ENCODE data around the gene HUNK. TPM values are rescaled to one million over a fixed set of nuclear protein-coding genes. Genes with fewer than 3 reads are reported as not detected.

Gene HUNK
- total RNA-seq, 1 experiment from 2014 or later, result not detected

GRCh38 chr21:32007456-32007855 lies 134.6 kb downstream of the HUNK start:
- CTCF ChIA-PET, result no interaction called here
- Histone ChIP-seq H3K9me3 (ENCODE audit: insufficient read depth, low read depth) (no peaks in the 10 kb centered on the region), H3K36me3 (ENCODE audit: low read depth) (no peaks in the 10 kb centered on the region), H3F3A (ENCODE audit: insufficient read depth, low read depth) (no peaks in the 10 kb centered on the region), H3K79me2 (ENCODE audit: low read depth) (no peaks in the 10 kb centered on the region), H3K4me1 (replicated peaks; ENCODE audit: insufficient read depth) (no peaks in the 10 kb centered on the region), H3K27ac (no peak overlapping the region), H2AFZ (no peak overlapping the region), H3K4me2 (no peak overlapping the region), H3K27me3 (ENCODE audit: insufficient read depth, low read depth) (peaks cover 3% of the 10 kb centered on the region; the same call in 1 of the 2 replicates), H3K4me3 (no peak overlapping the region), H3K9me2 (ENCODE audit: insufficient read depth) (no peaks in the 10 kb centered on the region), H4K20me1 (ENCODE audit: insufficient read depth) (no peaks in the 10 kb centered on the region)
- POLR2A ChIA-PET (ENCODE audit: unreplicated experiment), result no interaction called here
- TF ChIP-seq CTCF (conservative IDR thresholded peaks at IDR 0.05) (no peak), EZH2 (IDR thresholded peaks at IDR 0.05; ENCODE audit: low read depth) (no peak)
- BruUV-seq (replicated peaks), result no TSS peak
- DNase-seq, result no peak
- intact Hi-C loops (cut with micrococcal nuclease; ENCODE audit: unreplicated experiment), result no loop called here

GRCh38 chr21:32008714-32009113 lies 135.9 kb downstream of the HUNK start:
- no TSS peak for BruUV-seq (replicated peaks)

GRCh38 chr21:32009263-32009662 lies 136.4 kb downstream of the HUNK start:
- Histone ChIP-seq H3K27ac (no peak overlapping the region), H2AFZ (no peak overlapping the region), H3K4me2 (no peak overlapping the region), H3K9me3 (ENCODE audit: insufficient read depth, low read depth) (no peaks in the 10 kb centered on the region), H3K36me3 (ENCODE audit: low read depth) (no peaks in the 10 kb centered on the region), H3K9me2 (ENCODE audit: insufficient read depth) (no peaks in the 10 kb centered on the region), H4K20me1 (ENCODE audit: insufficient read depth) (no peaks in the 10 kb centered on the region), H3F3A (ENCODE audit: insufficient read depth, low read depth) (no peaks in the 10 kb centered on the region), H3K27me3 (ENCODE audit: insufficient read depth, low read depth) (peaks cover 3% of the 10 kb centered on the region; the same call in 1 of the 2 replicates), H3K4me3 (no peak overlapping the region), H3K4me1 (replicated peaks; ENCODE audit: insufficient read depth) (no peaks in the 10 kb centered on the region), H3K79me2 (ENCODE audit: low read depth) (no peaks in the 10 kb centered on the region)
- intact Hi-C loops (cut with micrococcal nuclease; ENCODE audit: unreplicated experiment), result no loop called here
- TF ChIP-seq EZH2 (IDR thresholded peaks at IDR 0.05; ENCODE audit: low read depth) (no peak), CTCF (conservative IDR thresholded peaks at IDR 0.05) (no peak)
- CTCF ChIA-PET, result no interaction called here
- POLR2A ChIA-PET (ENCODE audit: unreplicated experiment), result no interaction called here
- no peak for DNase-seq
- BruUV-seq (replicated peaks), result no TSS peak

More at GRCh38 chr21:32008714-32009113, 135.9 kb downstream of the HUNK start:
- Histone ChIP-seq H3K9me2 (ENCODE audit: insufficient read depth) (no peaks in the 10 kb centered on the region), H3K4me2 (no peak overlapping the region), H3K4me1 (replicated peaks; ENCODE audit: insufficient read depth) (no peaks in the 10 kb centered on the region), H3K27ac (no peak overlapping the region), H3K36me3 (ENCODE audit: low read depth) (no peaks in the 10 kb centered on the region), H3K27me3 (ENCODE audit: insufficient read depth, low read depth) (peaks cover 3% of the 10 kb centered on the region; the same call in 1 of the 2 replicates), H3K4me3 (no peak overlapping the region), H2AFZ (no peak overlapping the region), H3K79me2 (ENCODE audit: low read depth) (no peaks in the 10 kb centered on the region), H3K9me3 (ENCODE audit: insufficient read depth, low read depth) (no peaks in the 10 kb centered on the region), H4K20me1 (ENCODE audit: insufficient read depth) (no peaks in the 10 kb centered on the region), H3F3A (ENCODE audit: insufficient read depth, low read depth) (no peaks in the 10 kb centered on the region)
- intact Hi-C loops (cut with micrococcal nuclease; ENCODE audit: unreplicated experiment), result no loop called here
- POLR2A ChIA-PET (ENCODE audit: unreplicated experiment), result no interaction called here
- CTCF ChIA-PET, result no interaction called here
- TF ChIP-seq EZH2 (IDR thresholded peaks at IDR 0.05; ENCODE audit: low read depth), result no peak
- TF ChIP-seq CTCF (conservative IDR thresholded peaks at IDR 0.05), result no peak
- DNase-seq, result no peak

All from PC-9 (cell line).